COLO668 (cell line): ENCODE data around the gene ADAMTS3.

Experiments used
- DNase-seq: peaks from one replicate; lab custom pipeline; 2025; ENCODE audit not compliant: unreplicated experiment; lab: John Stamatoyannopoulos, UW

ADAMTS3 gene

DNA sequence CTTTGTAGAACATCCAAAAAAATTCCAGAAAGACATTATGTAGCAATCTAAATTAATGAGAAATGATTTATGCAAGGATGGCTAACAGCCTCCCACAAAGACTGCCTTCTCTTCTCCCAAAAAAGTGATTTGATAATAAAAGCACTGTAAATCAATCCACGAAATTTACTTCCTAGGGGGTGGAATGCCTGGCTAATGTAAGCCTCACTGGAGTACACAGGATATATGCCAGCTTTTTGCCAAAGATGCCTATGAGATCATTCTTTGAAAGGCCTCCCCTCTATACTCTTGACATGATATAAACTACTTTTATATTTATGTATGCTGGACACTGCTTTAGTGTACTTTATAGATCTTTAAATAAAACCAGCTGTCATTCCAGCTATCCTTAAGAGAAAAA, 211.1 kb downstream of the ADAMTS3 start:
- DNase-seq: no peak

DNA sequence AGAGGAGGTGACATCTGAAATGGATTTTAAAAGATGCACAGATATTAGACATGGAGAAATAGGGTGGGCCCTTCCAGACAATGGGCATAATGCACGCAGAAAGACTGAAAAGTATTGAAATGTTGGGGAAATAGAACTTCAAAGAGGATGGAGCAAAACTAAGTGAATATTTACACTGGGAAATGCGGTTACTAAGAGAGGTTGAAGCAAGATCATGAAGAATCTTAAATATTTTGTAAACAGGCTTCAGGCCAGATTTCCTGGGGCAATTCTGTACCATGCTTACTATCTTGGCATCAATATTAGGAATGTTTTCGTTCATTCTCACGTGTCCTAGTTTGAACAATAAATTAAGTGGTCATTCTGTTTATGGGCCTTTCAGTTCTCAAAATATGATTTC, 216.3 kb downstream of the ADAMTS3 start:
- no peak for DNase-seq

DNA sequence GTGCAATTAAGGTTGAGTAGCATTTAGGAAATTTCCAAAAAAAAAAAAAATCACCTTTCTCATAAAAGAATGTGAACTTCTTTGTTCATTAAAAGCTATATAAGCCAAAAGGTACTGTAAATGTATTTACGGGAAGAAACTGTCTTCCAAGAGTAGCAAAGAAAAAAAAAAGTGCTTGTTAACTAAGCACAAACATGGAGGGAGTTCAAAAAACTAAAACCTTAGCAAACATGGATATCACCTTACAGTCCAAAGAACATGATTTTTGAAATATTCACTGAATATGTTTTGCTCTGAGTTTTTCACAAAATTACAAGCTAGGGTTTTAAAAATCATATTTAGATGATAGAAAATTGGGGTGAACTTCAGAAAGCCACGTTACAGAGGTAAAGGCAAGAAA, 217.5 kb downstream of the ADAMTS3 start:
- DNase-seq: no peak

DNA sequence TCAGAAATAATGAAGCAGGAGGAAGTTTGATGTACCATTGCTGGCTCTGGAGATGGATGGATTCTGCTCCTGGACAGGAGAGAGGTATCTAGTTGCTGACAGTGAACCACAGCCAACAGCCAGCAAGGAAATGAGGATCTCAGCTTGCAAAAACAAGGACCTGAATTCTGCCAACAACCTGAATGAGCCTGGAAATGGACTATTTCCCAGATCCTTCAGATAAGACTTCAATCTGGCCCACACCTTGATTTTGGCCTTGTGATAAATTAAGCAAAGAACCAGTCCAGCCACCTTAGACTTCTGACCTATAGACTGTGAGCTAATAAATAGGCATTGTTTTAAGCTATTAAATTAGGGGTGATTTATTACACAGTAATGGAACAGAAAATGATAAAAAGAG, 220.3 kb downstream of the ADAMTS3 start:
- DNase-seq: no peak

DNA sequence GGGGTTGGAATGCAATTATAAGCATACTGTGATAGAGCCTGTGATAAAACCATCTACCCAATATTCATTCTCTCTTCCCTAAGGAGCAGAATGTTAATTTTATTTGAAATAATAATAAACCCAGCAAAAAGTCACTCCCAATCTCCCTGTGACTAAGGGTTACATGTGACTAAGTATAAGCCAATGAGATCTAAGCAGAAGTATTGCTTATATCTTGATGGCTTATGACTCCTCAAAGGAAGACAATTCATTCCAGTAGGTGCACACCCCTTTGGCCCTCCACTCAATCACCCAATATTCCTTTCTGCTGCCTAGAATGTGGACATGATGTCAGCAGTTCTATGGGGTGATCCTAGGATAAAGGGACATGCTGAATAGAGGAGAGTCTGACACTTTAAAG, 224.6 kb downstream of the ADAMTS3 start:
- no peak for DNase-seq

DNA sequence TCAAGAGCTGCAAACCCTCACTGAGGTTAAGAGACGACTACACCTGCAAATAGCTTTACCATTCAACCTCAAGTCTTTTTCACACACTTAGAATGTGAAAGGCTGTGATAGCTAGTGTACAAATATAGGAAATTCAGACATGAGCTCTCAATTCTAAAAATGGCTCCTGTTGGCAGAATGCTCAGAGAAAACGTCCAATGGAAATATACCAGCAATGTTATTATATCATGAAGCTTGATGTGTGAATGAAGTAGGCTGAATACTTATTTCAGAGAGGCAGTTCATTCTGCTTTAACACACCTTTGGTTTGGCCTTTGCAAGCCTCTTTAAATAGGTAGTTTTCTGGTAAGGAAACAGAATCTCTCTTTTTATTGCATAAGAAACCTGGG, 227.6 kb downstream of the ADAMTS3 start:
- no peak for DNase-seq

DNA sequence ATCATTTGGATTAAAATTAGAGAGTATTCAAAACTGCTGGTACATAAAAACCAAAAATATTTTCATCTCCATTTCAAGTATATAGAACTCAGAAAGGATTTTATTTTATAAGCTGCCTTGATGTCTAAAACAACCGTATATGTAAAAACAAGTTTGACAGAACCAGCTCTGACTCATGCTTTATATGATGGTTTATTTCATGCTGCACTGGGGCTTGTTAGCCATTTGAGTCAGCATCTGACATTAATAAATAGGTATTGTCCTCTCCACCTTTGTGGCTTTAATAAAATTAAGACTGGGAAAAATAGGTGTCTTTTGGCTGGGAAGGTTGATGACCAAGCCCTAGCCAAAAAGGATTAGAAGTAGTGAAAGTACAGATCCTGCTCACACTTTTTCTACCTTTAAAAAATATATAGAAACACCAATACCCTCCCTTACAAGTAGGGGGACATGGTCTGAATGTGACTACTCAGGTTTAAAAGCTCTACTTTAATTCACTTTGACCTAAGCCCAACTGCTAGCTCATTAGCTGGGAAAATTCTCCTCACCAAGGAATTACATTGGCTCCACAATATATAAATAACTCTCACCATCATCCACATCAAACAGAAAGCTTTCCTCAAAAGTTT, 228.1 kb downstream of the ADAMTS3 start:
- no peak for DNase-seq

DNA sequence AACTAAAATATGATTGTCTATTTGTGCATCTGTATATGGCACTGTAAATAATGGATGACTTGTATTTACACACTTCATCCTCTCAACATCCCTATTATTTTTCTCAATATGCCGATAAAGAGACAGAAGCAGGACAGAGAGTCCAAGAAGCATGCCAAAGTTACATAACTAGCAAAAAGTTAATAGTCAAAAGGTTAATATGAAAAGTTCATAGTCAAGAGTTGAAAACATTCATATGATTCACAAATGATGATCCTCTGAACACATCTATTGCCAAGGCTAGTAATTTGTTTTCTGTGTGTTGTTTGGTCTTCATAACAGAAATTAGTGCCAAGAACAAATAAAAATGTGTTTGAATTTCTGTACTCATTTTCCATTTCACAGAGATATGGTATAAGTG, 231.0 kb downstream of the ADAMTS3 start:
- DNase-seq: no peak

DNA sequence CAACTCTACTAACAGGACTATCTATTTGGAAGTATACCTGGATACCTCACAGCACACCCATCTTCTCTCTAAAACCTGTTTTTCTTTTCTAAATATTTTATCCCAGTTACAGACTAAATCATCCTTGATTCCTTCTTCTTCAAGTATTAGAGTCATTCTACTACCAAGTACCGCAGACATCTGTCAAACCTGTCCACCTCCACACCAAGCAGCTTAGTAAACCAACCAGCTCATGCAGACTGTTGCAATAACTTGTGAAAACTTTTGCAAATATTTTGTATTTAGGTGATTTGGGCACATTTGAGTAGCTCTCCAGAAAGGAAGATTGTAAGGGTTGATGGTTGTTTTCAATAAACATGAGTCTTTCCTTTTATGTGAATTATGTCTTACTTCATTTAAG, 238.6 kb downstream of the ADAMTS3 start:
- no peak for DNase-seq

DNA sequence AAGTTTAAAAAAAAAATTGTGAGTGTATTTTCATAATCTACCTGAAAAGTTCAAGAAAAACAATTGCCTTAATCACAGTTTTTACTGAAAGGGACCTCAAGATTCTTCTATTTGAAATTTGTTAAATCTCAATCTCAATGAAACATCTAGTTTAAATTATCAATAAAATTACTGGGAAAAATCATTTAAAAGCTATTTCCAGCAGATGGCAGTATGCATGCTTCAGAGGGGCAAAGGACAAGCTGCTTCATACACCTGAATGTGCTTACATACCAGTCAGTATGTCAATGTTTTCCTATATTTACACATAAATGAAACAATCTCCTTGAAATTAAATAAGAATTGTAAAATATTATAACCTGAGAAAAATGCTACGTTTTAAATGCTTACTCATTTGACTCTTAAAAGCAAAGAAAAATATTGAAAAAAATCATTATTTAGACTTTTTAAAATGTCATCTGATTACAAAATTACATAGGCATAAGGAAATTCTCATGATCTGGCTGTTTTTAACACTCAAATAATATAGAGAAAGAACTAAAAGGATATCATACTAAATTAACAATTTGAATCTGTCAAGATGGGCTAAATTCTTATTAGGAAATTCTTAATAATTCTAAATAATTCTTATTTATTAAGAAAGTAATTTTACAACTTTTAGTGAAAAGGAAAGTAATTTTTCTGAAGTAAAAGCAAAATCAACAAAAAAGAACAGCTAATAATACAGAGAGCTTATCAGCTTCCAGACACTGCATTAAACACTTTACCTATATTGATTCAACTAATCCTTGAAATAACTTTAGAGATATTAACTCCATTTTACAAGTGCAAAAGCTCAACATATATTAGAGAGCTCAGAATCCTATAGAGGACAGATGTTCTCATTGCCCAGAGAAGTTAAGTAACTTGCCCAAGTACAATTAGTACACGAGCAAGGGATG, 242.1 kb downstream of the ADAMTS3 start:
- no peak for DNase-seq

DNA sequence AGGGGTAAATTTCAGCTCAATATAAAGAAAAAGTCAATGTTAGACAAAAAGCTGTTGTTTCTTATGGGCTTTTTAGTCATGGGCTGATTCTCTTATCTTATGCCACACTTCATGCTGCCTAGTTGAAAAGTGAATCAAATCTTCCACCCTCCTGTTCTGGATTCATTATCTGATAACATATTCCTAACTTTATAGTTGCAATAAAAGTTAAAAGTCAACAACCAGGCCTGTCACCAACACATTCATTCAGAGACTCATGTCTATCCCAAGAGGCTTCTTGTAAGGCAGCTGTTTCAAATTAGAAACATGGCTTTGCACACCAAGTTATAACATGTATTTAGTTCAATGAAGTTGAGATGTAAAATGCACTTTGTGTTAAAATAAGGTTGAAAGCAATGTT, 243.8 kb downstream of the ADAMTS3 start:
- no peak for DNase-seq

DNA sequence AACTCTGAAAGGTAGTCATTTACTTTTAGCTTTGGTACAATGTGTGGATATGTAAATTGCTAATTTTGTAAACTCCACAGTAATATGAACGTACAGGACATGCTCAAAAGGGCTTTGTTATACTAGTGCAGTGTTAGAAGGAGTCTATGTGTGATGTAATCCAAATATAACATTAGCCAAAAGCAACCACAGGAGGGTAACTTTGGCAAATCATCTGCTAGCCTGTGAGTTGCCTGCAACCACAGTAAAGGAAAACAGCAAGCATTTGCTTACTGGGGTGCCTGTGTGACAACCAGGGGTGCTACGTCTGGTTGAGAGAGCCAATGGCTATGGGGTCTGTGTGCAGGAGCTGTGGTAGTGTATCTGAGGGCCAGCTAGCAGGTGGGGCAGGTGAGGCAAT, 245.8 kb downstream of the ADAMTS3 start:
- no peak for DNase-seq

DNA sequence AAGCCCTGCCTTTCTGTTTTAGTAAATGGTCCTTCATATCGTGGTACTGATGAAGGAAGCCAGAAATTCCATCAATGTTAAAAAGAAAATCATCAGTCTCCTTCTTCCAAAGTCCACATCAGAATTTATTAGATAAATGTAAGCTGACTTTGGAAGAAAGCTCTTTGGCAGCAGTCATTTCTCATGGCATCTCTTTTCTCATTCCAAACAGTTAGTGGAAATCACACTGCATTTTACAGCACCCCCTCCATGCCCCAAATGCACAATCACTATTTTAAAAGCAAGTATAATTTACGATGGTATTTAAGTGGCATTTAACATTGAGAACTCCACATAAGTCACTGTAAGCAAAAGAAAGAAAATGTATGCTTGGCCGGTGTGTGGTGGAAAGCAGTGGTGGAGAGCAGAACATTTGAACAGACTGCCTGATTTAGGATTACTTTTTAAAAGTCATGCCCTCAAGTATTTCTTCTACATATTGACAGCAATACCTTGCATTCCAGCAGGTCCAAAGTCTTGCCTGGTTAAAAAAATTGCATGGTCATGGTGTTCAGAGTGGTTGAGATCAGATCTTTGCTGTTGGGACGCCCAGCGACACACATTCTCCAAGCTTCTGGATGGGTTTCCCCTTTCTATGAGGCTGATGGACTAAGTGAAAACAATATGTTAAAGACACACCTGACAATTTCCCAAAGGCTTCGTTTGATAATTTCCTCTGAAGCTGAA, 248.6 kb downstream of the ADAMTS3 start:
- no peak for DNase-seq

DNA sequence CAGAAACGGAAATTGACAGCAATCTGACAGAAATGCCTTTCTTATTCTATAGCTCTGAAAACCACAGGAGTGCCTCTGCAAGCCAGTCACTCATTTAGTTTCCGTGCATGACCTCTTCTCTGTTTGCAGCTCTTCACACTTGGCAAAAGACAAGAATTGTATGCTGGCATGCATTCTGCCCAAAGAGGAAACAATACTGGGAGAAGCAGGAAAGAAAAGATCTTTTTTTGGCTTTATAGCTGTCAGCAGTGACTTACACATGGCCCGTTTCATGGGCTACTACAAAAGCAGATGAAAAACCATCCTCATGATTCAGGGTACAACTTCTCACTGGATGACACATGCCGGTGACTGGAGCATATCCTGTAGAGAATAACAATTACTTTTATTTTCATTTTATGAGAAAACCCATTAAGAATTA, 249.4 kb downstream of the ADAMTS3 start:
- DNase-seq: no peak

DNA sequence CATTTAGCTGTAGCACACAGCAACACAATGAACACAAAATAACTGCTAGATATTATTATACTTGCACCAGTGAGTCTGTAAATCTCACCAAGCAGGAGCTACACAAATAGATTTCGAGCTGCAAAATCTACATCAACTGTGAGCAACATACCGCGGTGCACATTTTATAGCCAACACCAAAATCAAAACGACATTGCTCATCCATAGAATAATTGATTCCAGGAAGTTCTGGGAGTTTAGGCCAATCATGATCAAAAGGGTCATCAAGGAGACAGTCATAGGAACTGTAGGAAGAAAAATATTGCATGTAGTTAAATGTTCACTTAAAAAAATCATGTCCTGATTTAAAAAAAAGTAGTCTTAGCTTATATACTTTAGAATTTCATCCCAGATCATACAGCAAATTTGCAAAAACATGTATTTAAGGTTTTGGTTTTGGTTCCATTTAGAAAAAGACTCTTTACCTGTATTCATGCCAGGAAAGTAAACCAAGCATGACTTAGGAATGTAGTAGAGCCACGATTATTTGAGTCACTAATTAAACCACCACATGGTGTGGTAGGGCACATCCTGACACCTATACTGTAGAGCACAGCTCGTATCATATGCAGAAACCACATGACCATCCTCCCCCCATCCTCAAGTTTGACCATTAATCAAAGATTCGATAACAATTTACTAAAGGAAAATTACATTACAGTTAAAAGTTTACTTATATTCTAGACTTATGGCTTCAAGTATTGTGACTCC, 250.4 kb downstream of the ADAMTS3 start:
- DNase-seq: no peak

DNA sequence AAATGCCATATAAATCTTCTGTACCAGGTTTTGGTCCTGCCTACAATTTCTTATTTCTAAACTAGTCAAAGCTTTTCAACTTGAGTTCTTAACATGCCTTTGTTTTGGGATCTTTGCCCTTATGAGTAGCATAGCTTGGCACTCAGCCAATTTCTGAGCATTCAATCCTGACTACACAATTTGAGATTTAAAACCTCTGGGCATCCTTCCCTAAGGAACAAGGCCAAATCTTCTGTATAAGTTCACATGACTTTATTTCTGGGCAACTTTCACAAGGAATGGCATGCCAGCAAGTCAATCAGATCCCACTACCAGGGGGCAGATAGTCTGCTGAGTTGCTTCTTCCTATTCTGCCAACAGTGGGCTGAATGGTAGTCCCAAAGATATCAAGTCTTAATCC, 254.2 kb downstream of the ADAMTS3 start:
- peak; percentile 3 for DNase-seq

DNA sequence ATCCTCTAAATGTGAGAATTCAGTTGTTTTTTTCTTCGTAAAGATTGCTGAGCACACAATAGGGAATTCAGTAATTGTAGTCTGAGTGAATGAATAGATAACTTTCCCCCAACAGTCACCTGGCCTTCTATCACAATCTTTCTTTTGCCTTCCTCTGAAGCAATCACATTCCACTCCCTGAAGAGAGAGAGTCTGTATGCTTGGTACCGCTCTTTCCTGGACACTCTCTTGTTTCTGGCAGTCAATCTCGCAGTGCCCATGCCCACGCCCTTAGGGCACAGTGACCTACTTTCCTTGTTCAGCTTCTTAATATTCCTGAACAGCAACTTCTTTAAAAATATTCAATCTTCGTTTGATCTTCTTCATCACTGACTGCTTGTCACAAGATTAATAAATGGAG, 255.9 kb downstream of the ADAMTS3 start:
- DNase-seq: no peak

DNA sequence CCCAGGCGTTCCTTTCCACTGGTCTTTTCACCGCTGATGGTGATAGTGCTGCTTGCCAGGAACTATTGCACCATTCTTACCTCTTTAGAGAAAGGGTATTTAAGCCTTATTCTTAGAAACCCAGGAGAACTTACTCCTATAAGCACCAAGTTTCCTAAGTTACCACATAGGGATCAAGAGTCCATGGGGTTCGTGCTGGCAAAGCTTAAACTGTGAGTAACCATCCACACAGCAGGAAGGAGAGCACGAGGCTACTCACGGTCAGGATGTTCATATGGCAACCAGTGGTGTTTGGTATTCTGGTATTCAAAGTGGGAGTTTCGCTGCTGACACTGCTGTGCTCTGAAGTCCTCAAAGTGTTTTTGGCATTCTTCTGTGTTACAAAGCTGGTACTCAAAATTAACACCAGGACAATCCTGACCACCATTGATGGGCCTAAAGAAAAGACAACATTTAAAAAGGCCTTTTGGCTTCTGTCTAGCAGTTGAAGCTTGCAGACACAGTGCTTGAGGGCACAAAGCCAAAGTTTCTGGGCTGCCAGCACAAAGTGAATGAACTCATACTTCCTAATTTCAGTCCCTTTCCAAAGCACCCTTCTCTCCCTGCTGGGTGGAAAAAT, 256.9 kb downstream of the ADAMTS3 start:
- DNase-seq: no peak

DNA sequence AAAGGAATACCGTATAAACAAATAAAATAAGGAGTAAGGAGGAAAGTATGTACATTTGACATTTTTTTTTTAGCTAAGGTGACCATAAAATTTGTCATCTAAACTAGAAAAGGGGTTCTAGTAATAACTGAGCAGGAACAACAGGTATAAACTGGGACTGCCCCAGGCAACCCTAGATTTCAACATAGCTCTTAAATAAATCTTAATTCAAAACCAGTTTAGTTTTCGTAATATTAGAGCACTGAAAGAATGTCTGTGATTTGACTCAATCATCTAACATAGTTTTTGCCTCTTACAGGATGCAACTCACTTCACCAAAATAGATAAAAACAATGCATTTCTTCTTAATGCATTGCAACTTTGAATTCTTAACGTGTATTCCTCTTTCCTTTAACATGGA, 257.7 kb downstream of the ADAMTS3 start:
- DNase-seq: no peak

DNA sequence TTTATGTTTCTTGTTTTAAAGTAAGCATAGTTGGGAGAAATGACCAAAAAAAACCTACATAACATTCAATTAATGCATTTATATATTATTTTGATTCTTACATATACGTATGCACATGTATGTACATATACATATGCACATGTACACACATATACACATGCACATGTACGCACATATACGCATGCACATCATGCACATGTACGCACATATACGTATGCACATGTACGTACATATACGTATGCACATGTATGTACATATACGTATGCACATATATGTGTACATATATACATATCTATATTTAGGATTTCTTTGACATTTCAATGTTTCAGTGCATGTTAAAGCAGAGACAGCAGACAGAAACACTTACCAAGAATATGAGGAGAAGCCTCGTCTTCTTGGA, 263.4 kb downstream of the ADAMTS3 start:
- no peak for DNase-seq

DNA sequence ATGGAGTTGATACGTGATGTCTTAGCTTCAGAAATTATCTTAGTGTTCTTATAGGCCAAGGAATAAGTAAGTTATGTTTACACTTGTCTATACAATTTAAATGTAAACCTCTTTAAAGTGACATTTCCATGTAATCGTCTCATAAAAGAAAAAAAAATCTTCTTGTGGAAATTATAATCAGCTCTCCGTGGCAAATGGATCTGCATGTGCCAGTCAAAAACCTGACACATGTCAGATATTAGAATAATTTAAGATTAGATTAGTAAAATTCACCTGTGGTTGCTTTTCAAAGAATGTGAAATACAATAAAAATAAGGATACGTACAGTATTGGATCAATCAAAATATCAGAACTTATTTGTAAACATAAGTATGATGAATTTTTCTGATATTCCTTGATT, 263.9 kb downstream of the ADAMTS3 start:
- DNase-seq: no peak
